Skin of body (tissue), 2 donors: ENCODE data around the gene NOL12. TPM values are rescaled to one million over a fixed set of nuclear protein-coding genes. Genes with fewer than 3 reads are reported as not detected.
"Not testable (repeated sequence)": the region's sequence is repeated elsewhere in the genome, so short reads cannot be mapped to it uniquely, and the experiment has no call there.

Experiments used
- DNase-seq: peaks from one replicate; lab custom pipeline; 2025; lab: John Stamatoyannopoulos, UW
- total RNA-seq: library from RNA; depleted of rRNA; stranded (reverse); fragments of >200 nt; gene quantifications from one replicate; pipeline ENCODE4 v1.2.3, GENCODE V29; 2014

Gene NOL12
- total RNA-seq, 1 donor from 2014 or later, result 16.3 TPM

GRCh38 chr22:37679670-37680069, 6.5 kb upstream of the NOL12 start:
- DNase-seq, result no peak

GRCh38 chr22:37680191-37680851, 5.8 kb upstream of the NOL12 start:
- DNase-seq, result no peak

- no peak for DNase-seq
These were observed 5.1 kb upstream of the NOL12 start for GRCh38 chr22:37681001-37681424.

- peak; percentile 40 for DNase-seq
These were observed 4.5 kb upstream of the NOL12 start for GRCh38 chr22:37681556-37682049.

- no peak for DNase-seq
These were observed 1.1 kb upstream of the NOL12 start for GRCh38 chr22:37684803-37685615.

- no peak for DNase-seq
These were observed 4.3 kb downstream of the NOL12 start for GRCh38 chr22:37690407-37690806.

- DNase-seq, result no peak
These were observed 4.9 kb downstream of the NOL12 start for GRCh38 chr22:37690901-37691504.

GRCh38 chr22:37692627-37693285, 6.6 kb downstream of the NOL12 start:
- DNase-seq, result no peak

GRCh38 chr22:37694131-37694530, 8.0 kb downstream of the NOL12 start:
- DNase-seq, result not testable (repeated sequence)

GRCh38 chr22:37696260-37696656, 10.1 kb downstream of the NOL12 start:
- not testable (repeated sequence) for DNase-seq

GRCh38 chr22:37696657-37697537, 10.8 kb downstream of the NOL12 start, which contains the start of gene TRIOBP:
Gene TRIOBP (plus strand): TSS chr22:37697048. CDS start chr22:37701366, 4,318 bp downstream.
- DNase-seq, result peak; percentile 91

- DNase-seq, result no peak
These were observed 11.3 kb downstream of the NOL12 start for GRCh38 chr22:37697538-37697835.

- DNase-seq, result no peak
These were observed 15.1 kb downstream of the NOL12 start for GRCh38 chr22:37701141-37701786.

GRCh38 chr22:37703906-37704305, 17.8 kb downstream of the NOL12 start:
- no peak for DNase-seq

- DNase-seq, result no peak
These were observed 18.5 kb downstream of the NOL12 start for GRCh38 chr22:37704645-37705044.

- no peak for DNase-seq
These were observed 19.1 kb downstream of the NOL12 start for GRCh38 chr22:37705205-37705604.

GRCh38 chr22:37708580-37709444, 22.7 kb downstream of the NOL12 start:
- DNase-seq, result no peak

GRCh38 chr22:37709445-37709765, 23.3 kb downstream of the NOL12 start:
- no peak for DNase-seq

GRCh38 chr22:37710675-37711074, 24.5 kb downstream of the NOL12 start:
- no peak for DNase-seq
